ENCODE measurements around the gene SH3BP4.

SH3BP4 gene

DNA sequence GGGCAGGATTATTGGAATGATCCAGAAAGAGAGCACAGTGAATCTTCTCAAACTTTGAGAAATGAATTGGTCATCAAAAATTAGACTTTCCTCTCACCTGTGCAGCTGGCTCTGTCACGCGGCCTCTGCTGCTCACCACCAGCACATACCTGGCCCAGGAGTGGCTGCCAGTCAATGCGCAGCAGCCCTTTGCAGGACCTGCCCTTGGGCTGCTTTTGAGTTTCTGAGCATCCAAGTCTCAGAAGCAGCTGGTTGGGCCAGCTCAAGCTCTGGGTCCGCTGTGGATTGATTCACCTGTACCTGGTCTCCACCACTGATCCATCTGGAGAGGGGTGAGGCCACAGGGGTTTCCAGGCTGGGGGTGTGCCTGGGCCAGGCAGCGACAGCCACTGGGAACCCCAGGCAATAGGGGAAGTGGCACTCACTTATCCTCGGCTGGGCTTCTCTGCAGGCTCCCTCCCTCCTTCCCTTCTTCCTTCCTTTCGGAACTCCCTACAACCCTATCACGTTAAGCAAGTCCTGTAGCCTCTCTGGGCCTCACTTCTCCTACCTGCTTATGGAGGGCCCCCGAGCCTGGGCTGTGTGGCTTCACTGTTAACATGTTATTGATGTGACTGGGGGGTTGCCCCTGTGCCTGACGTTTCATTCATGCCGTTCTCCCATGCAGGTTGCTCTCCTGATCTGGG lies 48.1 kb downstream of the SH3BP4 start:
- no peak for DNase-seq (ENCODE audit: low read depth)

DNA sequence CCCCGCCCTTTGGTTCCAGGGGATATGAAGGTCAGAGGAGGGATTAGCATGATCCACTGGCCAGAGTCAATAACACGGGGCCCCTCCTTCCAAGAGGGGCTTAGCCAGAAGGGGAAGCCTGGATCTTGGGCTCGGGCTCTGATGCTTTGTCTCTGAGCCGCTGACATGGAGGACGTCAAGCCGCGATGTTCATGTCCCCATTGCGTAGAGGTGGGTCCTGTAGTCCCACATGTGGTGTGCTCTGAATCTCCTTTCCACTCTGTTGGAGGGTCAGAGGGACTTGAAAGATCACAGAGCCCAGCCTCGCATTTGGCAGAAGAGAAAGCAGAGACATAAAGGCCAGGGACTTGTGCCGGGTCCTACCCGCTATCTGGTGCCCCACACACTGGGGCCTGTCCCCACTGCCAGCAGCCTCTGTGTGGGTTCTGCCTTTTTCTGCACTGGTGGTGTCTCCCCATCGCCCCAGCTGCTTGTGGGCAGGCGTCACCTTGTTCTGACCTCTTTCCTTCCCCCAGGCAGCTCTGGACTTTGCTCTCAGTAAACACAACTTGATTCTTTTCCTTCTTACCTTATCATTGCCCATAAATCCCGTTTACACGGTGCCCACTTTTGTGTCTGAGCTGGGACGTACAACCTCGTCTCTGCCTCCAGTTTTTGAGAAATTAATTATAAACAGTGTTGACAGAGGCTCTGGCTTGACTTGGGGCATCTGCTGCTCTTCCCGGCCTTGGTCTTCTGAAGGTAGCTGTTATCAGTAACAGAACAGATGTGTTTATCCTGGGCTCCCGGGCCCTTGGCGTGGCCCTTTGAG lies 48.8 kb downstream of the SH3BP4 start:
- no peak for DNase-seq (ENCODE audit: low read depth)

DNA sequence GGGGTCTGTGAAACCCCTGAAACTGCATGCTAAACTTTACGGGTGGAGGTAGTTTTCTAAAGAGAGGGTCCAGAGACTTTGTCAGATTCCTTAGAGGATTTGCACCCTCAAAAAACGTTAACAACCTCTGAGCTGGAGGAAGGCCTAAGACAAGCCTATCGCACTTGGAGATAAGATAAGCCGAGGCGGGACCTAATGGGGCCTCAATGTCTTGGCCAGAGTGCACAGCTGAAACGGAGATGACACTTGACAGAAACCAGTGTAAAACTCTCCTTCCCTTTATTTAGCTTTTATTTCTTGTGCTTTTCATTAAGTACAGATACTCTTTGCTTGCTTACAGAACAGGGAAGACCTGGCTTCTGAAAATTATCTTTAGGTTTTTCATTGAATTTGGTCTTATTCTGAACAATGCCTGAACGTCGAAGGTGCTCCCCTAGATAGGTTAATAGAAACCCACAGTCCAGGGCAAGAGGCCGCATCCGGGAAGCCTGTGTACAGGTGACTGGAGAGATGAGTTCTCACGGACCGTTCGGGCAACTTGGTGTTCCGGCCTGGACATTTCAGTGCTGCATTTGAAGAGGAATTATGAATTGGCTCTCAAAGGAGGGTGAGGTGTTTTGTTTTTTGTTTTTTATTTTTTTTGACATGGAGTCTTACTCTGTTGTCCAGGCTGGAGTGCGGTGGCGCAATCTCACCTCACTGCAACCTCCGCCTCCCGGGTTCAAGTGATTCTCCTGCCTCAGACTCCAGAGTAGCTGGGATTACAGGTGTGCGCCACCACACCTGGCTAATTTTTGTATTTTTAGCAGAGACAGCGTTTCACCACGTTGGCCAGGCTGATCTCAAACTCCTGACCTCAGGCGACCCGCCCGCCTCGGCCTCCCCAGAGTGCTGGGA lies 49.7 kb downstream of the SH3BP4 start:
- no peak for DNase-seq (ENCODE audit: low read depth)

GRCh38 chr2:235002198-235003095 lies 50.6 kb downstream of the SH3BP4 start:
- DNase-seq (ENCODE audit: low read depth): no peak

DNA sequence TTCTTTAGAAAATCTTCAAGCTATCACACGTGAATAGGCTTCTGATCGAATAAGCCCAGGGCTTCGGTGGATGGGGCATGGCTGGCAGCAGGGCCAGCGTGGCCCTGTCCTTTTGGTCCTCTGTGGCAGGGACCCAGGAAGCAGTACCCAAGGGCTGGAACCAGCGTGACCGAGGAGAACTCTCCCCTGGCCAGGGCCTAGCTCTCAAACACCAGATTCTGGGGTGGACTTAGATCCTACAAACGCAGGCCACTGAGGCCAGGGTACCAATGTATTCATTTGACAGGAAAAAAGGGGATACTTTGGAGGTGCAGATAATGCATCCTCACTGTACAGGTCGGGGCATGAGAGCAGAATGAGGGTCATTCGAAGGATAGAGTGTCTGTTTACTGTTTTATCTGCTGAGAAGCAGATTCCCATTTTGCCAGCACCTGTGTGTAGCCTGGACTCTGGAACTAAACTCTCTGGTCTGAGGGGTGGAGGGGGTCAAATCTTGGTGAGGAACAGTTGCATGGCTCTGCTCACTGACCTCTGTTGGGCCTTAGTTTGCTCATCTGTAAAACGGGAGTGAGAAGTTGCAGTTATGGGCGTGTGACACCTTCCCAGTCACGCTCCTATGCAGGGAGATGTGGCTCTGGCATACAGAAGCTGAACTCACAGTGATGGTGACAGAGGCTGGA lies 51.4 kb downstream of the SH3BP4 start:
- DNase-seq (ENCODE audit: low read depth): no peak

- no peak for DNase-seq (ENCODE audit: low read depth)
Observed at GRCh38 chr2:235004329-235004903, 52.6 kb downstream of the SH3BP4 start.

DNA sequence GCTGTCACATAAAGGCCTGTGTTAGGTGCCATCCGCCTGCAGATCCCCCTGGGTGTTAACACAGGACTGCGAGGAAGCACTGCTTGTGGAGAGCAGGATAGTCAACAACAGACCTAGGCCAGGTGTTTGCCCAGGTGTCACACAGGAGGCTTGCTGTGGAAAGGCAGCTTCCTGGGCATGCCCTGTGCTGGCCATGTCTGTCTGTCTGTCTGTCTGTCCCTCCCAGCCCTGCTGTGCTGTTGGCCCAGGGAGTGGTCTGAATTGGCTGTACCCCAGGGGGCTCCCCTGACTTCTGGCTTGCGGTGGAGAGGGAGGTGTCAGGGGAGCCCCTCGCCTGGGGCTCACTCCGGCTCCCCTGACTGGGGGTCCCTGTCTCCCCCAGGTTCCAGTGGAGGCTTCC lies 53.2 kb downstream of the SH3BP4 start:
- DNase-seq (ENCODE audit: low read depth): no peak

DNA sequence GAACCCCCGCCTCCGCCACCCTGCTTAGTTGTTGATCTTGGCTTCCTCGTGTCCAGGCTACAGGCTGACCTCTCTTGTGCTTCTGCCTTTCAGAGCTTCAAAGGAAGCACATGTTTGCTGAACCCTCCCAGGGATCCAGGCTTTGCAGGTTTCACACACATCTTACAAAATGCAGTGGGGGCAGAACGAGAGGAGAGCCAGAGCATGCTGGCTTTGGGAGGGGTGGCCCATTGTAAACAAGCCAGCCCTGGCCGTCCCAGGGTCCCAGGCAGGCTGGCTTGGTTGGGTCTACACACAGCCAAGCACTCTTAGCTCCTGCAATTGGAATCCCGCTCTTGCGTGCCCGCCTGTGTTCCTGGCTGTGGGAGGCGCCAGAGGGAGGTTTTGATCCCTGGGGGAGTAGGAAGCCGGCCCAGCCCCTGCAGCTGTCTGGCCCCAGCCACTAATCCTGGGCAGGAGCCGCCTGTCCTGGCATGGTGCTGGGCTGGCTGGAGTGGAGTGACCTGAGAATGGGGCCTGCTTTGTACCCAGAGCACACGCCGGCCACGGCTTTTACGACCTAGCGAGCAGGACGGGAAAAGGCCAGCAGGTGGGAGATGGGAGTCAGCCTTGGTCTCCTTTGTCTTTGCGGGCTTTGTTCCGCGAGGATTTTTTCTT lies 53.9 kb downstream of the SH3BP4 start:
- no peak for DNase-seq (ENCODE audit: low read depth)

GRCh38 chr2:235006461-235006860 lies 54.6 kb downstream of the SH3BP4 start:
- no peak for DNase-seq (ENCODE audit: low read depth)

DNA sequence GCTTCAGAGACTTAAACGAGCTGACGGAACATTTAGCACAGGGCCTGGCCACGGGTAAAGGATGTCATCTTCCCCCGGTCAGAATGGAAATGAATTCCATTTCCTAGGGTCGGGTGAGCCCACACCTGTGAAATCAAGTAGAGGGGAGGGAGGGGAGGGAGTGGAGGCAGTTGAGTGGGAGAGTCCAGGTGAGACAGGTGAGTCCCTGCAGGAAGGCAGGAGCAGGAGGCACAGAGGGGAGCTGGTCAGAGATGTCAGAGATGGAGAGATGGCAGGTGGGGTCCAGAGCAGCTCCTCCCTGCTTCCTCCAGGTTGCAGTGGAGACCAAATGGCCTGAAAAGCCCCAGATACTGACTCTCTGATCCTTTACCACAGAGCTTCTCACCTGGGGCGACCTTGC lies 55.2 kb downstream of the SH3BP4 start:
- no peak for DNase-seq (ENCODE audit: low read depth)

- DNase-seq (ENCODE audit: low read depth): no peak
Observed at GRCh38 chr2:235007664-235008457, 56.0 kb downstream of the SH3BP4 start.

- no peak for DNase-seq (ENCODE audit: low read depth)
Observed at GRCh38 chr2:235008584-235009044, 56.8 kb downstream of the SH3BP4 start.

DNA sequence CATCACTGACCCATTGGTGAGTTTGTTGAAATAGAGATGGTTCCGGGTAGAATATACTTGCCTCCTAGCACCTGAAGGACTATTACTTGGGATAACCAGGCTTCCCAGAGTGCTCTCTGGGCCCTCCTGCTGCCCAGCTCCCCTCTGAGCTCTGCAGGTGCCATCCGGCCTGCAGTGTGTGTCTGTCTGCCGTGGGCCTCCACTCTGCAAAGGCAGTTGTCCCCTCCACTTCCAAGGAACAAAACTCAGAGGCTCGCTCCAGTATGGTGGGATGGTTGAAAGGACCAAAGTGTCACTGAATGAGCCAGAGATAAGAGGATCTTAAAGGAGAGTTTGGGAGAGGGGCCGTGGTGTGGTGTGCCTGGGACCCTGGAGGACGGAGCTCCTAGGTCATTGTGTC lies 57.3 kb downstream of the SH3BP4 start:
- no peak for DNase-seq (ENCODE audit: low read depth)

DNA sequence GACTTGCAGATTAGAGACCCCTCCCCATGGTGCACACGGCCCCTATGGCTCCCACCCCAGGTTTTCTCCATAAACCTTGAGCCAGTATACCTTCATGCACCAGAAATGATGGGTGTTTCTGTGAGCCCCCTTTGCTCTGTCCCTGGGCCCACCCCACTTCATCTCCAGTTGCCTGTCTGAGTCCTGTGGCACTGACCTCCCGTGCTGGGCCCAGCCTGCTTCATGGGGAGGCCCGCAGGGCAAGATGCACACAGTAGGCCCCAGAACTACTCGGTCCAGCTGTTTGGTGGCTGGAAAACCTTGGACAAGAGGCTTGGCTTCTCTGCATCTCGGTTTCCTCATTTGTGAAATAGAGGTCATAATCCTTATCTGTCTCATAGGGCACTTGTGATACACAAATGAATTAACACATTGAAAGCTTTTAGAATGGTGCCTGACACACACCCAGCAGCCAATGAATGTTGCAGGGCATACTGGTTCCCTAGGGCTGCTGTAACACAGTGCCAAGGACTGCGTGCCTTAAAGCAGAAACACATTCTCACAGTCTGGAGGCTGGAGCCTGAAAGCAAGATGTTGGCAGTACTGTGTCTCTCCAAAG lies 58.4 kb downstream of the SH3BP4 start:
- DNase-seq (ENCODE audit: low read depth): no peak

DNA sequence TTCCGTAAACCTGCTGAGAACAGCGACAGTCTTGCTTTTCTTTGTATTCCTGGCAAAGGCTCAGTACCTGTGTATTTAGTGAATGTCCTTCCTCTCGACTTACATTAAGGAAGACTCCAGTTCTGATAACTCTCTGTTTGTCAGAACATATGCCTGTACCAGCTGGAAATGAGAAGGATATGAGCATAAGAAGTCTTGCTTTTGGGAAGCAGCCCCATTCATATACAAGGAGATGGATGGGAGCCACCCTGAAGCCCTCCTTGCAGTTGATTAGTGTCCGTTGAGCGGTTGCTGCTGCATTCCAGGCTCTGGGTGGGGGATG lies 59.8 kb downstream of the SH3BP4 start:
- no peak for DNase-seq (ENCODE audit: low read depth)

GRCh38 chr2:235011929-235012631 lies 60.3 kb downstream of the SH3BP4 start:
- no peak for DNase-seq (ENCODE audit: low read depth)

- no peak for DNase-seq (ENCODE audit: low read depth)
Observed at GRCh38 chr2:235017441-235017840, 65.6 kb downstream of the SH3BP4 start.

DNA sequence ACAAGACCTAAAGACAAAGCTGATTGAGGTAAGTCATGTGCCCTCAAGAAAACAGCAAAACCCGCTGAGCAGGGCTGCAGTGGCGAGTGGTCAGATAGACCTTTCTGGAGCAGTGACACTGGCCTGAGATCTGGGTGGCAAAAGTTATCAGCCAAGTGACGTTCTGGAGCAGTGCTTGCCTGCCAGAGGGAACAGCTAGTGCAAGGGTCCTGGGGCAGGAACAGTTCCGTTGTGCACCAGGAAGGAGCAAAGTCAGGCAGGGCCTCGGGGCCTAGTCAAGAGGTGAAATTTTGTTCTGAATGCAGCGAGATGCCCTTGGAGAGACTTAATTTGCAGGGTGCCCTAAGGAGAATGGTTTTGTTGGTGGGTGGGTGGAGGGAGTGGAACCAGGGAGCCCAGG lies 67.0 kb downstream of the SH3BP4 start:
- DNase-seq (ENCODE audit: low read depth): no peak

Measured in activated T-cell treated with anti-CD3 and anti-CD28 coated beads for 24 hours (primary cell).